DND-41 (cell line): ENCODE results near the gene TNC.

Source experiments
- ATAC-seq: fragments of 200-7000 bp; cut with Tn5 transposase; 3 replicates; pipeline ENCODE4 v1.9.1; 2021; ENCODE audit warnings: low read depth; ENCODE audit not compliant: insufficient read depth
- DNase-seq: peaks from one replicate; pipeline ENCODE4 v3.0.0-alpha.2; 2020
- H2AFZ ChIP-seq: 2 replicates; pipeline ENCODE4 v1.6.0; 2012; ENCODE audit warnings: low read depth, low read length
- H3K27ac ChIP-seq: 2 replicates; pipeline ENCODE4 v1.5.1; 2012; ENCODE audit warnings: low read length, inconsistent platforms
- H3K27me3 ChIP-seq: fragments of 200-600 bp; sonication (generic); 2 replicates; pipeline ENCODE4 v1.6.0; 2012; ENCODE audit warnings: low read length, mild to moderate bottlenecking, inconsistent platforms; ENCODE audit not compliant: insufficient read depth, poor library complexity
- H3K36me3 ChIP-seq: 2 replicates; pipeline ENCODE4 v1.5.1; 2012; ENCODE audit warnings: low read length, inconsistent platforms; ENCODE audit not compliant: insufficient read depth
- H3K4me1 ChIP-seq: 2 replicates; pipeline ENCODE4 v1.5.1; 2012; ENCODE audit warnings: mild to moderate bottlenecking, low read length; ENCODE audit not compliant: insufficient read depth
- H3K4me2 ChIP-seq: 2 replicates; pipeline ENCODE4 v1.6.0; 2012; ENCODE audit warnings: mild to moderate bottlenecking, moderate library complexity, low read length, inconsistent platforms; ENCODE audit not compliant: insufficient read depth
- H3K4me3 ChIP-seq, 2 experiments: fragments of 200-600 bp in 1 of 2; shearing (Covaris generic) in 1 of 2; 2 replicates each; pipeline ENCODE4 v1.5.1; 2012 to 2016; ENCODE audit warnings: inconsistent platforms in 2 of 2, low read length in 2 of 2, mild to moderate bottlenecking in 2 of 2, low read depth in 1 of 2, moderate library complexity in 1 of 2
- H3K79me2 ChIP-seq: 2 replicates; pipeline ENCODE4 v1.6.0; 2012; ENCODE audit warnings: low read length, inconsistent platforms; ENCODE audit not compliant: insufficient read depth
- H3K9ac ChIP-seq: 2 replicates; pipeline ENCODE4 v1.6.0; 2012; ENCODE audit warnings: low read depth, mild to moderate bottlenecking, inconsistent platforms, low read length, moderate library complexity
- H3K9me3 ChIP-seq: 2 replicates; pipeline ENCODE4 v1.5.1; 2012; ENCODE audit warnings: low read length, moderate library complexity, mild to moderate bottlenecking, inconsistent platforms; ENCODE audit not compliant: insufficient read depth, severe bottlenecking
- H4K20me1 ChIP-seq: 2 replicates; pipeline ENCODE4 v1.6.0; 2012; ENCODE audit warnings: low read length; ENCODE audit not compliant: insufficient read depth
- EZH2 ChIP-seq: IDR thresholded peaks from 3 replicates; pipeline ENCODE4 v1.6.1; 2012; ENCODE audit warnings: borderline replicate concordance, low read depth, mild to moderate bottlenecking, moderate library complexity, low read length, inconsistent platforms; ENCODE audit not compliant: severe bottlenecking
- TF ChIP-seq, protein P1 (sequence below): IDR thresholded peaks from 2 replicates; pipeline ENCODE4 v1.5.1; 2012; ENCODE audit warnings: borderline replicate concordance, low read length, moderate library complexity, mild to moderate bottlenecking; ENCODE audit not compliant: poor library complexity, severe bottlenecking; ENCODE audit errors: extremely low read depth

The TNC gene

DNA sequence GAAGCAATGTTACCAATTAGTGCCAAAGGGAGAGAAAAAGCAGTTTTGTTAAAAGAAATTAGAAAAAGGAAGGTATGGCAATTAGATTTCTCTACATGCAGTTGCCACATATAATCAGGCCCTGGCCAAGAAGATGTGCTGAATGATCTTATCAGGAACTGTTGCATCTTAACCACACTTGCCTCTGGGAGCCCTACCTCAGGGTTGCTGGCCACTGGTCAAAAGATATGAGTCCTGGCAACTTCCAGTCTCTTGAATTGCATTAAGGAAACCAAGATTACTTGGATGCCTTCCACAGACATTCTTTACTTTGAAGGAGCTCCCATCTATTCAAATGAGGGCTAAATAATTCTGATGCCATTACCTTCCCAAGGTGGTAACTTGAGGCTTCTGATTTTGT is 60.4 kb downstream of the TNC start:
- no peak for ATAC-seq
- DNase-seq: no peak
- Histone ChIP-seq H3K79me2 (no peaks in the 10 kb centered on the region), H3K27ac (no peak overlapping the region), H3K36me3 (no peaks in the 10 kb centered on the region), H3K27me3 (peaks cover 6% of the 10 kb centered on the region), H3K4me2 (no peak overlapping the region), H3K9me3 (no peaks in the 10 kb centered on the region), H3K4me1 (no peaks in the 10 kb centered on the region), H4K20me1 (no peaks in the 10 kb centered on the region), H2AFZ (no peak overlapping the region), H3K4me3 (no peak overlapping the region), H3K9ac (no peak overlapping the region)
- no peak for TF ChIP-seq EZH2
- TF ChIP-seq, protein P1, sequence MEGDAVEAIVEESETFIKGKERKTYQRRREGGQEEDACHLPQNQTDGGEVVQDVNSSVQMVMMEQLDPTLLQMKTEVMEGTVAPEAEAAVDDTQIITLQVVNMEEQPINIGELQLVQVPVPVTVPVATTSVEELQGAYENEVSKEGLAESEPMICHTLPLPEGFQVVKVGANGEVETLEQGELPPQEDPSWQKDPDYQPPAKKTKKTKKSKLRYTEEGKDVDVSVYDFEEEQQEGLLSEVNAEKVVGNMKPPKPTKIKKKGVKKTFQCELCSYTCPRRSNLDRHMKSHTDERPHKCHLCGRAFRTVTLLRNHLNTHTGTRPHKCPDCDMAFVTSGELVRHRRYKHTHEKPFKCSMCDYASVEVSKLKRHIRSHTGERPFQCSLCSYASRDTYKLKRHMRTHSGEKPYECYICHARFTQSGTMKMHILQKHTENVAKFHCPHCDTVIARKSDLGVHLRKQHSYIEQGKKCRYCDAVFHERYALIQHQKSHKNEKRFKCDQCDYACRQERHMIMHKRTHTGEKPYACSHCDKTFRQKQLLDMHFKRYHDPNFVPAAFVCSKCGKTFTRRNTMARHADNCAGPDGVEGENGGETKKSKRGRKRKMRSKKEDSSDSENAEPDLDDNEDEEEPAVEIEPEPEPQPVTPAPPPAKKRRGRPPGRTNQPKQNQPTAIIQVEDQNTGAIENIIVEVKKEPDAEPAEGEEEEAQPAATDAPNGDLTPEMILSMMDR: no peak

DNA sequence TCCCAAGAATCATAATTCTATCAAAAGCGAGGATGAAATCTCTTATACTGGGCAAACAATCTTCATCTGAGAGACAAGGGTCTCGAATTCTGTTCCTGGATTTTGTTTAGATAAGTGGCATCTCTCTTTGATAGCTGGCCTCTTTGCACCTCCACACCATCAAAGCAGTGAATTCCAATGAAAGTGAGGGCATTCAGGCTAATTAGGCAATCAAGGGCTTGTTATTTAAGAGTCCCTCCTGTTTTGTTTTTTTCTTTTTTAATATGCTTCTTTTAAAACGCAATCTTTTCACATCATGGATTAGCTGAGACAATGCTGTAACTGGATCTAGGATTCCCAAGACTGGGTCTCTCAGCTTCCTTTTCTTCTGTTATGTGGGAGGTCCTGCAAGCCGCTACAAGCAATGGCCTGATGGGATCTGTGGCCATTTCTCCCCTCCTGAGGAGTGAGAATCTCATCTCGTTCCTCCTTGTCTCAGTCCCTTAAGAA is 67.9 kb downstream of the TNC start:
- ATAC-seq (no peak), DNase-seq (no peak)
- Histone ChIP-seq H3K27ac (no peak overlapping the region), H3K4me2 (no peak overlapping the region), H3K9ac (no peak overlapping the region), H3K36me3 (no peaks in the 10 kb centered on the region), H3K79me2 (no peaks in the 10 kb centered on the region), H2AFZ (no peak overlapping the region), H3K9me3 (no peaks in the 10 kb centered on the region), H3K4me1 (no peaks in the 10 kb centered on the region), H4K20me1 (no peaks in the 10 kb centered on the region), H3K27me3 (no peaks in the 10 kb centered on the region), H3K4me3 (no peak overlapping the region)
- TF ChIP-seq EZH2: no peak
- TF ChIP-seq, protein P1: no peak

DNA sequence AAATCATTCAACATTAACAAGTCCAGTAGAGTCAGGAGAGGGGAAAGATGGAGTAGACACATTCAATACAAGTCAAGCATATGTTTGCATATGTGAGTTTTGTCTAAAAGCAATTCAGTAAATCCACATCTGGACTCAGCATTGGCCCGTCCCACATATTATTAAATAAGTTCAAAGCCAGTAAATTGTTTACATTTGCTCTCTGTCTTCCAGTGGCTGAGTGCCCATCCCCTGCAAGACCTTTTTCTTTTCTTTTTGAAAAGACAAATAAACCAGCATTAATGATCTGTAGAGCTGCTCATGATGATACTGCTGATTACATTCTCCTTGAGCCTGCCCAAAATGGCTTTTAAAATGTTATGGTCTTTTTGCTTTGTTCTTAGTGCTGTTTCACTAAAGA is 71.1 kb downstream of the TNC start:
- H3K79me2 ChIP-seq: no peaks in the 10 kb centered on the region
- H2AFZ ChIP-seq: no peak overlapping the region
- ATAC-seq: no peak
- no peaks in the 10 kb centered on the region for H4K20me1 ChIP-seq
- TF ChIP-seq, protein P1: no peak
- no peak for TF ChIP-seq EZH2
- no peaks in the 10 kb centered on the region for H3K36me3 ChIP-seq
- no peaks in the 10 kb centered on the region for H3K9me3 ChIP-seq
- no peaks in the 10 kb centered on the region for H3K27me3 ChIP-seq
- no peak overlapping the region for H3K4me3 ChIP-seq
- H3K9ac ChIP-seq: no peak overlapping the region
- no peaks in the 10 kb centered on the region for H3K4me1 ChIP-seq
- H3K27ac ChIP-seq: no peak overlapping the region
- no peak overlapping the region for H3K4me2 ChIP-seq
- no peak for DNase-seq

DNA sequence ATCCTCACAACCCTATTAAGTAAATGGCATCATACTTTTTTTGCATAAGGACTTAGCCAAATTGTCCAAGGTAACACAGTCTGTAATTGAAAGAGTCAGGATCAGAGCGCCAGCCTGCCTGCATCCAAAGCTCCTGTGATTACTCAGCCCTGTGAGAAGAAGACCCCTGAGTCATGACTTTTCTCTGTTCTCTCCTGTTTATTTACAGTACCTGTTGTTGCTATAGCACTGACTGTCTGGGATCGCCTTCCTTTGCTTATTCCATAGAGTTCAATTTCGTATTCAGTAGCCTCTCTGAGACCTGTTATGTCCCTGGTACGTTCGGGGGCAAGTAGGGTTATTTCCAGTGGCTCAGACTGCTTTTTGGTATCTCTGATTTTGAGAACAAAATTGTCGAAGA is 71.8 kb downstream of the TNC start:
- H3K9me3 ChIP-seq: no peaks in the 10 kb centered on the region
- no peak for DNase-seq
- no peaks in the 10 kb centered on the region for H3K79me2 ChIP-seq
- no peak overlapping the region for H3K27ac ChIP-seq
- H3K9ac ChIP-seq: no peak overlapping the region
- no peak for TF ChIP-seq EZH2
- TF ChIP-seq, protein P1: no peak
- H3K36me3 ChIP-seq: no peaks in the 10 kb centered on the region
- ATAC-seq: no peak
- H3K27me3 ChIP-seq: no peaks in the 10 kb centered on the region
- H3K4me1 ChIP-seq: no peaks in the 10 kb centered on the region
- no peak overlapping the region for H2AFZ ChIP-seq
- H3K4me3 ChIP-seq: no peak overlapping the region
- no peaks in the 10 kb centered on the region for H4K20me1 ChIP-seq
- no peak overlapping the region for H3K4me2 ChIP-seq
